GM20431 (cell line): ENCODE data around the gene MYO10.

Experiments used
- in situ Hi-C: fragments of 300-500 bp; cut with MseI, MboI; formaldehyde crosslinking; loops from one replicate; pipeline ENCODE4 v1.15.0; 2020; ENCODE audit warnings: low sequenced_read_pairs; ENCODE audit not compliant: unreplicated experiment

Gene MYO10

DNA sequence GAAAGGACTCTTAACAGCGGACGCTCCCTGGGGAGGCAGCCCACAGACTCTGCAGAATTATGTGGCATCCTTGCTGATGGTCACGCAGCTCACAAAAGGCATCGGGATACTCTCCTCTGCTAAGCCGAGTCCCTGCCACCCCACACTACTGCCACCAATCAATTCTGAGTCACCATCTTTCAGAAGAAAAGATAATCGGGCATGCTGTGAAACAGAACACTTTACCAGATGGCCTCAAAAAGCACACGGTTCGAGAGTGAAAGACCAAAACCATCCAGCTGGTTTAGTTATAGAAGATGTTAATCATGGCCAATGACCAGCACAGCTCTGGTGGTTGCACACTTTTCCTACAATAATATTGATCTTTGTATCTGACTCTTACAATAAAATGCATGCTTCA lies 136.3 kb downstream of the MYO10 start:
- in situ Hi-C loops: loop anchor here (25.0 kb wide), 1 partner anchor 388 kb away; no protein-coding TSS in a partner anchor

DNA sequence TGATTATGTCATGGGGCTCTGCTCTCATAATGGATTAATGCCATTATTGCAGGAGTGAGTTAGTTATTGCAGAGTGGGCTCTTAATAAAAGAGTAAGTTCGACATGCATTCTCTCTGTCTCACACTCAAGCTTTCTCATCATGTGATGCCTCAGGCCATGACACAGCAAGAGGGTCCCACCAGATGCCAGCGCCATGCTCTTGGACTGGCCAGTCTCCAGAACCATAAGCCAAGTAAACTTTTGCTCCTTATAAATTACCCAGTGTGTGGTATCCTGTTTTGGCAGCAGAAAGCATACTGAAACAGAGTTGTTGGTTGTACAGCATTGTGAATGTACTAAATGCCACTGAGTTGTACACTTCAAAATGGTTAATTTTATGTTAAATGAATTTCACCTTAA lies 138.1 kb downstream of the MYO10 start:
- in situ Hi-C loops: loop anchor here (25.0 kb wide), 1 partner anchor 389 kb away; no protein-coding TSS in a partner anchor

GRCh38 chr5:16794269-16794913 lies 141.7 kb downstream of the MYO10 start:
- in situ Hi-C loops: loop anchor here (25.0 kb wide), 1 partner anchor 393 kb away; no protein-coding TSS in a partner anchor

DNA sequence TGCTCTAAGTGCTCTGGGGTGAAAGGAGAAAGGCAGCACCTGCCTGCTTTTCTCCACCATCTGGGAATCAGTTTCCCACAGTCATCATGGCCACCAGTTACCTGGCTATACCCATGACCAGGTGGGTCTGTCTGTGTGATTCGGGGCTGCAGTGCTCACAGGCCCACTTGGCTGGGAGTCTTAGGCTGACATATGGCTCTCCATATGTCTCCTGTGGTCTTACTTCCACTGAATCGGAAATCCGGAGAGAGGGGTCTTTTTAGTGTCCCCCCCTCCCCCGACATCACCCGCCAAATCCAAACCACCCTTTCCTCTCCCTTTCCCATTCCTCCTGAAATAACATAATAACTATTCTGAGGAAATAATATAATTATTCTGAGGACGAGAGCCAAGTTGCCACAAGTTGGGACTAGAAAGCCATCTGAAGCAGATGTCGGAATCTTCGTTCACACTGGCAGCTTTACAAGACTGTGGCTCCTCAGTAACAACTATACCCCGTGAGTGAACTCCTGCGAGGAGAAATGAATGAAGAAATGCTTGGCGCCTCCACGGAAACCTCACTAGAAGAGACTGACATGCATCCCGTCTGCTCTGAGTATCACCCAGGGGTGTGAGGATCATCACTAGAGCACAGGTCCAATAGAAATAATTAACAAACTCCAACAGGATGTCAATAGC lies 143.4 kb downstream of the MYO10 start:
- in situ Hi-C loops: loop anchor here (25.0 kb wide), 1 partner anchor 395 kb away; no protein-coding TSS in a partner anchor

DNA sequence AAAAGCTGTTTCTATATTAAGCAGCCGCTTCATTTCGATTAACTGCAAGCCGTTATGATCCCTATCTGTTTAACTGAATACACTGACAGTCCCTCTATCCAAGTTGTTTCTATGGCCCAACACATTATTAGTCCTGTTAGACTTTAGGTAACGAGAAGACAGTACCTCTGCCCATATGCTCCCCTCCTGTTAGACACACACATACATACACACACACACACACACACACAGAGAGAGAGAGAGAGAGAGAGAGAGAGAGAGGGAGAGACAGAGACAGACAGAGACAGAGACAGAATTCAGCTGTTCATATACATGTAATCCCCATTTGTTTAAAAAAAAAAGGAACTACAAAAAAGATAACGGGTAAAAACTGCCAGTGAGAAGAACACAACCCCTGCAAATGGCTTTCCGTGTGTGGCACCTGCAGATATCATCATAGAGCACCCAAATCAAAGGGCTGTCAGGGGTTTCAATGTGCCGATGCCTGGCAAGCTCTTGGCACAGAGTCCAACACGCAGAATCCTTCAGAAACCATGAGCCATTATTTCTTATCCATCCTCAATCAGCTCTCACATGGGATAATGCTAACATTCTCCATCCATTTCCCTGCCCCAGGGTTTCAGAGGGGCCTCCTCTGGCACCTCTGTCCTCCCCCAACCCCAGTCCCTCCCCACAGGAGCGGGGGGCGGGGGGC lies 144.0 kb downstream of the MYO10 start:
- in situ Hi-C loops: loop anchor here (25.0 kb wide), 1 partner anchor 395 kb away; no protein-coding TSS in a partner anchor

DNA sequence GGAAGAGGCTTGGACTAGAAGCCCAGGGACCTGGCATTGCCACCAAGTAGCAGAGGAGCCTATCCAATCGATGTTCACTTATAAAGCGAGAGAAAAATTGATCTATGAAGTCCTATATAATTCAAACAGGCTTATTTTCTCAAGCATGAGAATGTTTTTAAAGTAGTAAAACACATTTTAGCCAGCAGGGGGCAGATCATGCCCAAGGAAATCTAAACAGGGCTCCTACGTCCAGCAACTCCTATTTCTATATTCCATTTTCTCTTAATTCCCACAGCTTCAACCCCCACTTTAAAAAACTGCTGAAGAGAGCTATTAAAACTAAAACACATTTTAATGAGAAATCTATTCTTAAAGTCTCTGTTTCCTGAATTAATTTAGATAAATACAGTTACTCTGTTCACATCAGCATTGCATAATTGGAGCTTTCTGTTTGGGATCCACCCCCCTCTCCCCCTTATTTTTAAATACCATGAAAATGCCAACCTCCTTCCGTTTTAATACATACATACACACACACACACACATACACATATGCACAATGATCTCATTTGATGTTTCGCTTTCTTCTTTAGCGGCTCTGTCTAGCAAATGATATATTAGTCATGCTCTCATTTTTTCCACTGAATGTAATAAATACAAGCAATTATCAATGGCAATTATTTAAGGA lies 144.9 kb downstream of the MYO10 start:
- in situ Hi-C loops: loop anchor here (25.0 kb wide), 1 partner anchor 396 kb away; no protein-coding TSS in a partner anchor

DNA sequence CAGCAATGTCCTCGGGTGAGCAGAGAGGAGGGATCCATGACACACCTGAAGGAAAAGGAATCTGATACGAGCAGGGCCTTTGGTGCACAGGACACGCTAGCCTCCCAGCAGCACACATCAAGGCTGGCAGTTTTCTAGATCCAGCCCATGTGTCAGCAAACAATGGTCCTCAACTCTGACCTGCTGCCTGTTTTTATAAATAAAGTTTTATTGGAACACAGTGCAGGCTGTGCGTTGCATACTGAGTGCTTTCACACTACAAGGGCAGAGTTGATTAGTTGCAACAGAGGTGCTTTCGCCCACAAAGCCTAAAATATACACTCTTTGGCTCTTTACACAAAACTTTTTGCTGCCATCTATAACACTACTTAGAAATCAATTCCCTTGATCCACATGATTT lies 147.1 kb downstream of the MYO10 start:
- in situ Hi-C loops: loop anchor here (25.0 kb wide), 1 partner anchor 398 kb away; no protein-coding TSS in a partner anchor

DNA sequence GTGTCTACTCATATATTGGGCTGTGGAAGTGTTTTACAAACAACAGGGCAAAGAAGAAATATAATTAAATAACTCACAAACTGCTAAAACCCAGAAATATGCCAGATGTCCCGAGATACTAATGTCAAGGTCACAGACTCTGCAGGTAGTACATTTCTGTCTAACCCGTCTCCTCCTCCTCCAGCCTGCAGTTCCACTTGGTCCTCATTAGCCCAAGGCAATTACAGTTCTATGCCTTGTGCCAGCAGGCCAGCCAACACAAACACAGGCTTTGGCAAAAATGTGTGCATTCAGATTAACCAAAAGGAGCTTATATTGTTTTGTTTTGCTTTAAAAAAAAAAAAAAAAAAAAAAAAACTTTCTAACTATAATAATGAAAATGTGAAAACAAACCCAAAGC lies 148.8 kb downstream of the MYO10 start:
- in situ Hi-C loops: loop anchor here (25.0 kb wide), 1 partner anchor 400 kb away; no protein-coding TSS in a partner anchor

- in situ Hi-C loops: loop anchor here (25.0 kb wide), 1 partner anchor 402 kb away; no protein-coding TSS in a partner anchor
Measured at GRCh38 chr5:16784843-16785791, 151.0 kb downstream of the MYO10 start.

- in situ Hi-C loops: loop anchor here (25.0 kb wide), 1 partner anchor 403 kb away; no protein-coding TSS in a partner anchor
Measured at GRCh38 chr5:16784088-16784487, 152.0 kb downstream of the MYO10 start.

- in situ Hi-C loops: loop anchor here (25.0 kb wide), 1 partner anchor 405 kb away; no protein-coding TSS in a partner anchor
Measured at GRCh38 chr5:16781828-16782626, 154.1 kb downstream of the MYO10 start.

GRCh38 chr5:16780325-16780724 lies 155.8 kb downstream of the MYO10 start:
- in situ Hi-C loops: loop anchor here (25.0 kb wide), 1 partner anchor 407 kb away; no protein-coding TSS in a partner anchor

- in situ Hi-C loops: loop anchor here (25.0 kb wide), 1 partner anchor 410 kb away; no protein-coding TSS in a partner anchor
Measured at GRCh38 chr5:16777432-16777831, 158.7 kb downstream of the MYO10 start.

GRCh38 chr5:16776611-16777251 lies 159.4 kb downstream of the MYO10 start:
- in situ Hi-C loops: loop anchor here (25.0 kb wide), 1 partner anchor 411 kb away; no protein-coding TSS in a partner anchor

DNA sequence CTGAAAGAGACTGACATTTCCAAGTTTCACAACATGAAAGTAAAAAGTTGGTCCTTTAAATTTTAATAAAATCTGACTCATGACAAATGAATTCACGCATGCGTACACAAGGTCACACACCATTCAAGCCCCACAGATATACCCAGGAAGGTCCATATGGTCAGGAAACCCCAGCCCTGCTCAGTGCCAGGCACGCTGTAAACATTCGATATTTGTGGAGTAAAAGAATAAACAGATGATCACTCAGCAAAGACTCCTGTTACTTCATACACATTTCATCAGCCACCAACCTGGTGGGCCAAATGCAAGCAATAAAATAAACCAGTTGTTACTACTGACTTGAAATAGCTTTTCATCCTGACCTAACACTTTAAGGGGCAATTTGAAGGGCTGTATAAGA lies 161.3 kb downstream of the MYO10 start:
- in situ Hi-C loops: loop anchor here (25.0 kb wide), 1 partner anchor 412 kb away; no protein-coding TSS in a partner anchor

GRCh38 chr5:16773991-16774390 lies 162.1 kb downstream of the MYO10 start:
- in situ Hi-C loops: no loop called here

- in situ Hi-C loops: no loop called here
Measured at GRCh38 chr5:16772556-16772955, 163.5 kb downstream of the MYO10 start.
